ENCODE data around the gene TGFA.

Gene TGFA

DNA sequence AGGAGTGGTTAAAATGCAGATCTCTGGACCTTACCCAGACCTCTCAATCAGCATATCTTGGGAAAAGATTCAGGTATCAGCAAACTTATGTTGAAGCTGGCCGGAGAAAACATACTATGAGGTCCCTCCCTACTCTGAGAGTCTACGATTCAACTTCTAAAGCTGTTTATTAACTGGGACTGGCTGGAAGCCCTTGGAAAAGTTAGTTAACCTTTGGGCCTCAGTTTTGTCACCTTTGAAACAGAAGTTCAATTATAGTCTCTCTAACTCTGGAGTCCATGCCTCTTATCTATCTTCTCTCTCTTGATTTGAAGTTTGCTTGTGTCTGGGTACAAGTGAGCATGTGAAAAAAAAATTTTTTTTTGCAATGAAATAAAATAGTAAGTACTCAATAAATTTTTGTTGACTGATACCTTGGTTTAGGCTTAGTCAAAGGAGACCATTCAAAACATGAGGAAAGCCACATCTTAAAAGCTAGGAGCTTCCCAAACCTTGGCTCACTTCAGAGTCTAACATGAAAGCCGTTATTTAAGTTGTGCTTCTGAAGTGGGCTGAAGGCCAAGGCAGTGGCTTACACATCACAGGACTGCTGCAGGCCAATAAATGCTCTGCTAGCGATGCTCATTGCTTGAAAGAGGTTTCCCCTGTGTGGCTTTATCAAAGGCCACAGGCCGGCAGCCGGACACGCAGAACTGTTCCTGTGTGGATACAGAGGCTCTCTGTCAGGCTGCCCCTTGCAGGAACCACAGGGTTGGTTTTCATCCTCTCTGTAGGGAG is 141.1 kb downstream of the TGFA start:
- FAIRE-seq, result no peak

DNA sequence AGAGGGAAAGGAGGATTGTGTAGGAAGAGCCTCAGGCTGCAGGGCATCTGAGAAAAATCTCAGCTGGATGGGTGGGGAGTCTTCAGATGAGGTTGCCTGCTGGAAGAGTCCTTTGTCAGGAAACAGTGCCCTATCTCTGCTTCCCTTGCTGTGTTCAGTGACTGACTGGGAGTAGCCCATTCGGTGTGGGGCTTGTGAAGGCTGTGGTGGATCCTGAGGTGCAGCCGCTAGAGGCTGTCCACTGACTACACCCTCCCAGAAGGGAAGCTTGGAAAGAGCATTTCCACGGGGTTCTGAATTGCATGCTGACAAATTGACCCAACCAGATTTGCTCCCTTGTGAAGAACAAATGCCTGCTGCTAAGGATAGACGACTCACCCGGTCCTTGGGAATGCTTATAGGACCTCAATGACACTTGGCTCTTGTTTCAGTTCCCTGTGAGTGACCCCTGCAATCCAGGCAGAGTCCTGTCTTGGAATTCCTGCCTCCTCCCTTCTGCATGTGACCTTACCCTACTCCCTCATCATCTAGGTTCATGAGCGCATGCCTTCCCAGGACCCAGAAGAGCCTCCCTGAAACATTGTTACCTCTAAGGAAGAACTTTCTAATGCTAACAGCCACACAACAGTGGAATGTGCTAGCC is 142.0 kb downstream of the TGFA start:
- no peak for FAIRE-seq

DNA sequence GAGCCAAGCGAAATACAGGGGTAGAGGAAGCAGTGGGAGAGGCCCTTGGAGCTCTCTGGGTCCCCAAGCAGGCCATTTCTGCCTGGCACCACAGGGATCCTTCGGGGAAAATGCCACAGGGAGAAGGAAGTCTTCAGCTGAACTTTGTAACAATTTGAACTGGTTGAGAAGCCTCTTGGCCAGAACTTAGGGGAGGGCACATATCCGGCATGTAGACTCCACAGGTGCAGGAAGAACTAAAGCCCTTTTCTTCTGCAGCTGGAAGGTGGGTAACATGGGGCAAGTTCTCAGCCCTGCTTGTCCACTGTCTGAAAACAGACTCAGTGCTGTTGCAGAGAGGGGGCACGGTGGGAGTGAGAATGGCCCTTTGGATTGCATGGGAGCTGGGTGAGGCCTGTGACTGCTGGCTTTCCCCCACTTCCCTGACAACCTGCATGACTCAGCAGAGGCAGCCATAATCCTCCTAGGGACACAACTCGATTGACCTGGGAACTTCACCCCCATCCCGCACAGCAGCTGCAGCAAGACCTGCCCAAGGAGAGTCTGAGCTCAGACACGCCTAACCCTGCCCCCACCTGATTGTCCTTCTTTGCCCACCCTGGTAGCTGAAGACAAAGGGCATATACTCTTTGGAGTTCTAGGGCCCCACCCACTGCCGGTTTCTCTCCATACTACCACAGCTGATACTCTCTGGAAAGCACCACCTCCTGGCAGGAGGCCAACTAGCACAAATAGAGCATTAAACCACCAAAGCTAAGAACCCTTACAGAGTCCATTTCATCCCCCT is 150.2 kb downstream of the TGFA start:
- no peak for FAIRE-seq

DNA sequence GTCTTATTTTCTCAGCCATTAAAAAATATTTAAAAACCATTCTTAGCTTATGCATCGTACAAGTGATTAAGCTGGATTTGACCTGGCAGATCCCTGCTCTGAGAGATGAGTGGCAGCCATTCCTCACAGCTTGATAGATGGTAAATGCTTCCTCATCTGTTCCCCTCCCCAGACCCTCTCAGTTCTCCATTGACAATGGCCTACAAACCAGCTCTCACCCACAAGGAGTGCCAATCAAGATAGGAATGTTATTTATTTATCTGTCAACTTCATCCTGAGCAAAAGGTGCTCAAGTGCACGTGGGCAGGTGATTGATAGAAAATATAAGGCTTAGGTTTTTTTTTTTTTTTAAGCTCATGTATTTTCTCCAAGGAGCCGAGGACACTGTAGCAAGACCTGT is 153.1 kb downstream of the TGFA start:
- FAIRE-seq, result no peak

DNA sequence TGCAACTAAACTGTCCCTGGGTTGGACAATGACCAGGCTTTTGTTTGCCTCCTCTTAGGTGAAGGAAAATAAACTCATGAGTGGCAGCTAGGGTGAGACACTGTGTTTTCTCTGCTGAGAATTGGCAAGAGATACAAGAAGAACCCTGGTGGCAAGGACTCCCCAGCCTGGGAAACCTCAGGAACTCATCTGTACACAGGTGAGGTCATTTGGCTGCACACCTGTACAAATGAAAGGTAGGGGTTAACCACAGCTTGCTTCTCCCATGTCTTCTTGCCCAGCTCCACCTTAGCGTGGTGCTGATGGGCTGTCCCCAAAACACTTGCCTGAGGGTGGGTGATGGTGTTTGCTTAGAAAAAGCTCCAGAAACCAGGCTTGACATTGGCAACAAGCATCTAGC is 154.6 kb downstream of the TGFA start:
- no peak for FAIRE-seq

Data from islet of Langerhans (tissue), 1 donor.